GM12872 (cell line): ENCODE measurements around the gene PLXNA2.

ENCODE experiments used
- CTCF ChIP-seq: IDR thresholded peaks from 3 replicates; pipeline ENCODE4 v1.5.1; 2011; ENCODE audit warnings: low read depth, mild to moderate bottlenecking, low read length, moderate library complexity; ENCODE audit not compliant: insufficient read depth

The PLXNA2 gene

DNA sequence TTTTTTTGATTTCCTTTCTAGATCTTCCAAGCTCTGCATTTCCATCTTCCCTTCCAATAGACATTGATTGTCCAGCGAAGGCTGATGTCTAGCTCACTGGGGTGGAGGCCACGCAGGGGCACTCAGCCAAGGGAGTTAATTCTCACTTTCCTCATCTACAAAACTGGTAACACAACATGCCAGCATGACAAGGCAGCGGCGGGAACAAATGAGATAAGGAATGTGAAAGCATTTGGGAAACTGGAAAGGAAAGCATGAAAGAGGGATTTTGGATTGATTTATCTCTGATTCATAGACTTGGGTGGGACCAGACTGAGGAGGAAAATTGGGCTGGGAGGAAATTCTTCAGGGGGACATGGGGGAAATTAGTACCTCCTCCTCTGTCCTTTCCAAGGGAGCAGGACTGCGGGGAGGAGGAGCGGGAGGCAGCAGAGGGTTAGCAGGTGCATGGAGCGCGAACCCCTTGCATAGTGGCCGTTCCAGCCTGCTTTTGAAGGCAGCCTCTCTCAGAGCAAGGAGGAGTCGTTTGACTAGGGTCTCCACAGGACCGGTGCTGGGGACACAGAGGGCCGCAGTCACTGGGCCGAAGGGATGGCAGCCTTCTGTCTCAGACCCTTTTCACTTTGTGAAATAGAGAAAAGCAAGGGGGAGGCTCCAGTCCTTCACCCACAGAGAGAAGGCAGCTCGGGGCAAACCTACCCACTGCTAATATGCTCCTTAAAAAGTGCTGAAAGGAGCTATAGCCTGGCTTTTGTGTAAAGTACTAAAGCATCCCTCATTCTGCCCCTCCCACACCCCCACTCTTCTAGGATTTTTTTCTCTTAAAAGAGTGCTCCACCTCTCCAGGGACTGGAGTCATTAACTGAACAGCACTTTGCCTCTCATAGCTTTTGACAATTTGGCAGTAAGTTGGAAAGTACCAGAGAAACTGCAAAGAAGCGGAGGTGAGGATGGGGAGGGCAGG, 89.2 kb downstream of the PLXNA2 start:
- TF ChIP-seq CTCF = no peak

- TF ChIP-seq CTCF = no peak
Measured at GRCh38 chr1:208154040-208154439, 90.1 kb downstream of the PLXNA2 start.

DNA sequence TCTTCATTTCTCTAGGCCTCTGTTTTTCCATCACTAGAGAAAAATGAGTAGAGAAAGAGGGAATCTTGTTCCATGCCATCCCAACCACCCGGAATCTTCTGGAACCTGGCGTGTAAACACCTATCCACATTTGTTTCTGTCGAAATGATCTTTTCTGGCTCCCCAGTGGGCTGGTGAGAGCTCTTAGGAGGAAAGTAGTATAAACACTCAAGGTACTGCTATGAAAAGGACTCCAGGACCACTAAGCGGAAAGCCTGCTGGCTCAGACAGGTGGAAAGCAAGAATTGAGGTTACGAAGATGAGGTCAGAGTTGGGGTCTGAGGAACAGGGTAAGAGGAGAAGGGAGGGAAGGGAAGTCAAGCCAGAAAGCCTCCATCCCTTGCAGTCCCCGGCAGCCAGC, 90.8 kb downstream of the PLXNA2 start:
- no peak for TF ChIP-seq CTCF

DNA sequence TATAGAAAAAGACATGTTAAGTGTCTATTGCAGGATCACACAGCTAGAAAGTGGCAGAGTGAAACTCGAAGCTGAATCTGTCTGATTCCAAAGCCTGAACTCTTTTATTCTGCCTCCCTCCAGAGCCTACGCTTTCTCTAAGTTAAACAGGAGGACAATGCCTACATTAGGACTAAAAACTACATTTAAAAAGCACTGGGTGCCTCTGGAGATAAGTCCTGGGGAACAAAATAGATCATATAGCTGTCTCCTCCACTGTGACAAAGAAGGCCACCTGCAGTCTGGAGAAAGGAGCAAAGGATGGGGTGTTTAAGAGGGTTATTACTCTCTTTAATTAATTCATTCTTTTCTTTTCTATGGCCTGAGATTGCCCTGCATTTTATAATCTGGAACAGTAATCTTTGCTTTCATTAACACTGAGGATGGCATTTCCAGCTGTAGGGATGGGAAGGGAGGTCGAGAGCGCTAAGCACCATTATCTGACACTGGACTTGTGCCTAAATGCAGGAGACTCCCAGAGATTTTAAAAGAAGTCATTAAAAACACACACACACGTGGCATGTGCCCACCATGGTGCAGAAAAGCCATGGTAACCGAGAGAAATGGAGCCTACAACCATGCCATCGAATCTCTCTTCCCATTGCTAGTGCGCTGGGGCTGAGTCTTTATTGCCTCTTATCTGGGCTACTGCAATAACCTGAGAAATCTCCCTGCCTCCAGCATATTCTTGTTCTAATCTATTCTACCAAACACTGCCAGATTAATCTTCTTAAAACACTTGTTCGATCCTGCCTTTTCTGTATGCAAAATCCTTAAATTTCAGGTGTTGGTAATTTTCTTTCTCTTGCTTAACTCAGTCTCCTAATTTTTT, 92.2 kb downstream of the PLXNA2 start:
- TF ChIP-seq CTCF = no peak

DNA sequence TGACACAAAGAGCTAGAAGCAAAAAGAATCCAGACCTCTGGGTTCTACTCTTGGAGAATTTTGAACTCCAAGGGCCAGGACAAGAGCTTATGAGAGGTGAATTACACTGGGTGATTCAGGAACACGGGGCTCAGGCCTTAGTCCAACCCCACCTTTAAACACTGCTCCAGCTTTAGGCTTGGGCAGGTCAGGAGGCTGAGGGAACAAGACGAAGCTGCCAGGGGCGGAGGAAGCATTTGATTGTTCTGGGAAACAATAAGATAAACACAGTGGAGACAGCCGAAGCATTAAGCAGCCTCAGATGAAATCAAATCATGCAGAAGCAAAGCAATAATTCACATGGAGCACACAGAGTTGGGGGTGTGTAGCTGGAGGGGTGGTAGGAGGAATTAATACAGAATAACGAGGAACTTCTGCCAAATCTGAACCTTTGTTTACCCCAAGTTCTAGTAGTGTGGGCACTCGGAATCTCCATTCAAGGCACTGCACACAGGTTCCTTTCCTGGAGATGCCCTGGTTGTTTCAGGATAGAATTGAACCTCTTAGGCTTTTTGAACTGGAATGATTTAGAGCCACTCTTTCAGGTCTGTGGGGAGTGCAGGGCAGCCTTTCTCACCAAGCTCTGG, 93.2 kb downstream of the PLXNA2 start:
- no peak for TF ChIP-seq CTCF

- no peak for TF ChIP-seq CTCF
Measured at GRCh38 chr1:208149776-208150514, 94.2 kb downstream of the PLXNA2 start.
